Measurements from ENCODE around the gene KLK4.

GRCh38 chr19:50857366-50857765 is 53.8 kb downstream of the KLK4 start:
- no peak for TF ChIP-seq CTCF (IDR thresholded peaks at IDR 0.05)
- TF ChIP-seq POLR2A (IDR thresholded peaks at IDR 0.05), result no peak
